ACC112 (cell line): Measurements from ENCODE around the gene PLXNA2.
A peak's percentile ranks its signal among the peaks of the same experiment; 100 is the strongest.

ENCODE experiments used
- H2AFZ ChIP-seq: fragments of 200-600 bp; sonication (generic); one replicate; pipeline ENCODE4 v1.6.0; 2017; ENCODE audit warnings: antibody characterized with exemption, low read length; ENCODE audit not compliant: unreplicated experiment
- H3K27ac ChIP-seq: fragments of 200-600 bp; sonication (generic); 2 replicates; pipeline ENCODE4 v1.5.1; 2014; ENCODE audit warnings: low read depth, mild to moderate bottlenecking, antibody characterized with exemption, low read length, moderate library complexity
- H3K27me3 ChIP-seq: fragments of 200-600 bp; sonication (generic); 2 replicates; pipeline ENCODE4 v1.6.1; 2014; ENCODE audit warnings: mild to moderate bottlenecking, antibody characterized with exemption, low read length, moderate library complexity, mixed read lengths; ENCODE audit not compliant: insufficient read depth
- H3K36me3 ChIP-seq: fragments of 200-600 bp; sonication (generic); 2 replicates; pipeline ENCODE4 v1.6.1; 2016; ENCODE audit warnings: mild to moderate bottlenecking, antibody characterized with exemption, low read length, moderate library complexity, mixed read lengths; ENCODE audit not compliant: insufficient read depth
- H3K4me1 ChIP-seq: fragments of 200-600 bp; sonication (generic); one replicate; pipeline ENCODE4 v1.6.1; 2016; ENCODE audit warnings: low read length, mixed read lengths; ENCODE audit not compliant: insufficient read depth, unreplicated experiment, control insufficient read depth
- H3K4me3 ChIP-seq: fragments of 200-600 bp; sonication (generic); 2 replicates; pipeline ENCODE4 v1.5.1; 2014; ENCODE audit warnings: mild to moderate bottlenecking, low read depth, low read length
- H3K79me2 ChIP-seq: fragments of 200-600 bp; sonication (generic); one replicate; pipeline ENCODE4 v1.6.0; 2016; ENCODE audit warnings: low read length; ENCODE audit not compliant: control insufficient read depth, unreplicated experiment, insufficient read depth

Gene PLXNA2

DNA sequence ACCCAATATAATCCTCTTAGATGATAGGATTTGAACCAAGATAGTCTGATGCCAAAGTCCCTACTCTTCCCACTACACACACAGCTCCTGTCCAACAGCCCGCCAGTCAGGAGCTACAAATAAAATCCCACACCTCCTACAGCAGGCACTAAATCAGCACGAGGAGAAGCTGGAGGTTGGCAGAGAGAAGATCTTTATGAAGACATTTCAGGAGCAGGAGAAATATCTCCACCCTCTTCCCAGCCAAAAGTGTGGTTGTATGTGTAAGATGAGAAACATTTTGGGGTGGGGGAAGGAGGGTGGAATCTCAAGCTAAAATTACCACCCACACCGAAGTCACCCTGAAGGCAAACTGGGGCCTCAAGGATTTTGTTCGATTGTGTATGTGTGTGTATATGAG lies 54.5 kb downstream of the PLXNA2 start:
- peaks cover 7% of the 10 kb centered on the region for H3K36me3 ChIP-seq
- peaks cover 15% of the 10 kb centered on the region for H3K79me2 ChIP-seq
- H3K4me3 ChIP-seq = no peak overlapping the region
- H2AFZ ChIP-seq = no peak overlapping the region
- H3K4me1 ChIP-seq = peaks cover 48% of the 10 kb centered on the region
- H3K27me3 ChIP-seq = no peaks in the 10 kb centered on the region
- no peak overlapping the region; the same call in 1 of the 2 replicates for H3K27ac ChIP-seq

GRCh38 chr1:208189183-208189582 lies 55.0 kb downstream of the PLXNA2 start:
- no peak overlapping the region for H3K4me3 ChIP-seq
- H2AFZ ChIP-seq = no peak overlapping the region
- peaks cover 7% of the 10 kb centered on the region for H3K36me3 ChIP-seq
- no peaks in the 10 kb centered on the region for H3K27me3 ChIP-seq
- H3K4me1 ChIP-seq = peaks cover 51% of the 10 kb centered on the region
- no peak overlapping the region; the same call in 1 of the 2 replicates for H3K27ac ChIP-seq
- H3K79me2 ChIP-seq = peaks cover 15% of the 10 kb centered on the region

GRCh38 chr1:208188607-208189006 lies 55.6 kb downstream of the PLXNA2 start:
- H3K4me1 ChIP-seq = peaks cover 57% of the 10 kb centered on the region

GRCh38 chr1:208187499-208188041 lies 56.6 kb downstream of the PLXNA2 start:
- Histone ChIP-seq H3K27ac (peak overlapping the region; percentile 30; the same call in 1 of the 2 replicates), H3K4me3 (no peak overlapping the region), H3K36me3 (peaks cover 7% of the 10 kb centered on the region), H3K79me2 (peaks cover 23% of the 10 kb centered on the region), H3K27me3 (no peaks in the 10 kb centered on the region), H2AFZ (no peak overlapping the region), H3K4me1 (peaks cover 59% of the 10 kb centered on the region)

More at GRCh38 chr1:208188607-208189006, 55.6 kb downstream of the PLXNA2 start:
- no peak overlapping the region for H3K4me3 ChIP-seq
- no peak overlapping the region for H3K27ac ChIP-seq
- H3K79me2 ChIP-seq = peaks cover 15% of the 10 kb centered on the region
- peaks cover 7% of the 10 kb centered on the region for H3K36me3 ChIP-seq
- H2AFZ ChIP-seq = no peak overlapping the region
- no peaks in the 10 kb centered on the region for H3K27me3 ChIP-seq

GRCh38 chr1:208185801-208186231 lies 58.4 kb downstream of the PLXNA2 start:
- peak overlapping the region; percentile 91 for H3K27ac ChIP-seq
- no peak overlapping the region for H3K4me3 ChIP-seq

DNA sequence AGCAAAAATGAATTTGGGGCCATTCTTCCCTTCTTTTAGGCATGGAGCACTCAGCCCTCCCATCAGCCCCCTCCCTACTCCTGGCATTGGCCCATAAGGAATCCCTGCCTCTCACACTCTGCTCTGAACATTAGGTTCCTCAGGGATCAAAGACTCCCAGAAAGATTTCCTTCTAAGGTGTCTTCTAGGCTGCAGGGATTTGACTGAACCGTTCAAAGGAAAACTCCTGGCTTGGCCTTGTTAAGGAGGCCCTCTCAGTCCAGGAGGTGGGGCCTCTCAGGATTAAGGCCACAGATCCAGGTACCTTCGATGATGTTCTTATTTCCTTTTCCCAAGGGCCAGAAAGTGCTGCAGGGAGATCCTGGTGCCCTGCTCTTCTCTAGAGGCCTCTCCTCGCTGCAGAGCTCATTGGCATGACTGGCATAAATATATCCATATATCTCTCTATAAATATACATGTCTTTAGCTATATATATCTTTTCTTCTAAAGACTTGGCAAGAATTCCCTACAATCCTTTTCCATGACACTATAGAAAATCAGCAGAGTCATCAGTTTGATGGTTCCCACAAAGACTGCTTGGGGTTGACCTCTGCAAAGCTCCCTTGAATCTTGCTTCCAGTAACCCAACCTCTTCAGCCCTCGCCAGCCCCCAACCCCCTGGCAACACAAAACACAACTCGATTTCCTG lies 59.1 kb downstream of the PLXNA2 start:
- H3K4me3 ChIP-seq = peak overlapping the region; percentile 4; the same call in 1 of the 2 replicates
- H3K4me1 ChIP-seq = peaks cover 82% of the 10 kb centered on the region
- H3K36me3 ChIP-seq = no peaks in the 10 kb centered on the region
- H3K79me2 ChIP-seq = peaks cover 34% of the 10 kb centered on the region
- no peak overlapping the region for H2AFZ ChIP-seq
- H3K27ac ChIP-seq = peak overlapping the region; percentile 91
- no peaks in the 10 kb centered on the region for H3K27me3 ChIP-seq

More at GRCh38 chr1:208185801-208186231, 58.4 kb downstream of the PLXNA2 start:
- Histone ChIP-seq H3K36me3 (peaks cover 5% of the 10 kb centered on the region), H3K4me1 (peaks cover 76% of the 10 kb centered on the region), H3K27me3 (no peaks in the 10 kb centered on the region), H3K79me2 (peaks cover 28% of the 10 kb centered on the region), H2AFZ (no peak overlapping the region)

- peak overlapping the region; percentile 91 for H3K27ac ChIP-seq
- H2AFZ ChIP-seq = no peak overlapping the region
- H3K79me2 ChIP-seq = peaks cover 42% of the 10 kb centered on the region
- peak overlapping the region; percentile 46; the same call in 1 of the 2 replicates for H3K4me3 ChIP-seq
- no peaks in the 10 kb centered on the region for H3K27me3 ChIP-seq
- peaks cover 83% of the 10 kb centered on the region for H3K4me1 ChIP-seq
- H3K36me3 ChIP-seq = no peaks in the 10 kb centered on the region
These were observed 59.9 kb downstream of the PLXNA2 start for GRCh38 chr1:208183977-208184911.

DNA sequence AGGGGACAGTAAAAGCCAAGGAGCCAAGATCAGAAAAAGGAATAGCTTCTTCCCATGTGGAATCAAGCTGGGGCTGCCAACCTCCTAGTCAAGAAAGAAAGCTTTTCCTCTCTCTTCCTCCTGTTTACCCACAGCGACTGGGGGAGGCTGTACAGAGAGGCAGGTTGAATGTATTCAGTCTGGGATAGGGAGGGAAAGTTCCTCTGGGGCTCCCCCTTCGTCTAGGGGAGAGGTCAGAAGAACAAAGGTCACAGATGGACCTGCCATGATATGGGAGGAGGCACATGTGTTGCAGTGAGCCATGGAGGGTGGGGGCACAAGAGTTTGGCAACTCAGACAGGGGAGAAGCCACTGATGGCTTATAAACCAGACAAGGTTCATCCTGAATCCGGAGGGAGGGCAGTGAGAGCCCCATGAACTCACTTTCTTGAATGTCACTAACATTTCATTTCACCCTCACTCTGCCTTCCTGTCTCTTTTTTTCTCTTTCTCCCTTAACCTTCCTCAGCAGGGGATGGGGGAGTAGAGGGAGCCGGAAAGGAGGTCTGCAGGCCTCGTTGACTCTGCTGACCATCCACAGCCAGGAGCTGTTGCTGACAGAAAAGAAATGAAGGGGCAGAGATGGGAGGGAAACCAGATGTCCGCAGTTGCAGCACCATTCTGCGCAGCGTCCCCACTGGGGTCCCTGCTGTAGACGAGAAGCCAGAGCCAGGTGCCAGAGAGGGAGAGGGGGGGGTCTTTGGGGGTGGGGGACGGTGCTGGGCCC lies 61.1 kb downstream of the PLXNA2 start:
- H2AFZ ChIP-seq = no peak overlapping the region
- peaks cover 40% of the 10 kb centered on the region for H3K79me2 ChIP-seq
- no peaks in the 10 kb centered on the region for H3K27me3 ChIP-seq
- peaks cover 89% of the 10 kb centered on the region for H3K4me1 ChIP-seq
- no peak overlapping the region for H3K4me3 ChIP-seq
- peak overlapping the region; percentile 91 for H3K27ac ChIP-seq
- no peaks in the 10 kb centered on the region for H3K36me3 ChIP-seq

- H2AFZ ChIP-seq = no peak overlapping the region
- H3K4me3 ChIP-seq = no peak overlapping the region
- no peaks in the 10 kb centered on the region for H3K27me3 ChIP-seq
- H3K79me2 ChIP-seq = peaks cover 44% of the 10 kb centered on the region
- H3K27ac ChIP-seq = peak overlapping the region; percentile 17; the same call in 1 of the 2 replicates
- no peaks in the 10 kb centered on the region for H3K36me3 ChIP-seq
- H3K4me1 ChIP-seq = peaks cover 88% of the 10 kb centered on the region
These were observed 62.8 kb downstream of the PLXNA2 start for GRCh38 chr1:208181364-208181763.

- no peak overlapping the region for H2AFZ ChIP-seq
- H3K27ac ChIP-seq = peak overlapping the region; percentile 46; the same call in 1 of the 2 replicates
- H3K4me1 ChIP-seq = peaks cover 86% of the 10 kb centered on the region
- H3K79me2 ChIP-seq = peaks cover 50% of the 10 kb centered on the region
- no peaks in the 10 kb centered on the region for H3K36me3 ChIP-seq
- no peaks in the 10 kb centered on the region for H3K27me3 ChIP-seq
- no peak overlapping the region for H3K4me3 ChIP-seq
These were observed 63.8 kb downstream of the PLXNA2 start for GRCh38 chr1:208180421-208180820.
